NCI-H748 (cell line): Measurements from ENCODE around the gene B4GALT1.
A peak's percentile ranks its signal among the peaks of the same experiment; 100 is the strongest.
"Not testable (repeated sequence)": the region's sequence is repeated elsewhere in the genome, so short reads cannot be mapped to it uniquely, and the experiment has no call there.

Experiments
- DNase-seq: peaks from one replicate; lab custom pipeline; 2025; ENCODE audit not compliant: unreplicated experiment; lab: John Stamatoyannopoulos, UW

B4GALT1 gene

GRCh38 chr9:33185406-33185805 lies 18.3 kb upstream of the B4GALT1 start:
- no peak for DNase-seq

- DNase-seq: peak; percentile 14
Measured at GRCh38 chr9:33184963-33185362, 17.8 kb upstream of the B4GALT1 start.

GRCh38 chr9:33182519-33182918 lies 15.4 kb upstream of the B4GALT1 start:
- no peak for DNase-seq

GRCh38 chr9:33180526-33181184 lies 13.5 kb upstream of the B4GALT1 start:
- DNase-seq: no peak

- no peak for DNase-seq
Measured at GRCh38 chr9:33178972-33179697, 12.0 kb upstream of the B4GALT1 start.

GRCh38 chr9:33177639-33178038 lies 10.5 kb upstream of the B4GALT1 start:
- DNase-seq: no peak

GRCh38 chr9:33177086-33177485 lies 9.9 kb upstream of the B4GALT1 start:
- DNase-seq: no peak

GRCh38 chr9:33175649-33176325 lies 8.7 kb upstream of the B4GALT1 start:
- DNase-seq: no peak

- DNase-seq: no peak
Measured at GRCh38 chr9:33172256-33173238, 5.4 kb upstream of the B4GALT1 start.

GRCh38 chr9:33170464-33171415 lies 3.6 kb upstream of the B4GALT1 start:
- DNase-seq: peak; percentile 56

GRCh38 chr9:33168941-33169544 lies 1.9 kb upstream of the B4GALT1 start:
- no peak for DNase-seq

GRCh38 chr9:33167972-33168461 lies 881 bp upstream of the B4GALT1 start:
- DNase-seq: no peak

- peak; percentile 49 for DNase-seq
Measured at GRCh38 chr9:33166231-33167083, 679 bp downstream of the B4GALT1 start.

GRCh38 chr9:33165263-33166151 lies 1.6 kb downstream of the B4GALT1 start:
- peak; percentile 47 for DNase-seq

GRCh38 chr9:33164921-33165262 lies 2.2 kb downstream of the B4GALT1 start:
- not testable (repeated sequence) for DNase-seq

GRCh38 chr9:33164138-33164809 lies 2.9 kb downstream of the B4GALT1 start:
- DNase-seq: no peak
